H1 (cell line): Measurements from ENCODE around the gene RTF2.

ENCODE experiments used
- ATF2 ChIP-seq: IDR thresholded peaks from 2 replicates; pipeline ENCODE4 v1.6.1; 2012; ENCODE audit warnings: low read length, inconsistent platforms
- CEBPB ChIP-seq: IDR thresholded peaks from 2 replicates; pipeline ENCODE4 v1.6.1; 2012; ENCODE audit warnings: low read depth, low read length
- CTCF ChIP-seq, 3 experiments: IDR thresholded peaks; 1 replicate in 2 of 3; 2 replicates in 1 of 3; pipeline versions ENCODE4 v1.5.1 to v1.6.1; 2011; ENCODE audit warnings: low read length in 3 of 3, mild to moderate bottlenecking in 3 of 3, inconsistent platforms in 2 of 3, low read depth in 1 of 3, moderate library complexity in 1 of 3; ENCODE audit not compliant: insufficient read depth in 1 of 3; ENCODE audit errors: control extremely low read depth in 1 of 3
- EGR1 ChIP-seq: IDR thresholded peaks from 2 replicates; pipeline ENCODE4 v1.6.1; 2011; ENCODE audit warnings: low read depth, low read length, borderline replicate concordance
- EZH2 ChIP-seq: fragments of 200-600 bp; sonication (generic); IDR thresholded peaks from 2 replicates; pipeline ENCODE4 v1.7.1; 2012; ENCODE audit warnings: low read depth, mild to moderate bottlenecking, moderate library complexity, low read length, inconsistent platforms; ENCODE audit not compliant: severe bottlenecking
- POLR2A ChIP-seq, 2 experiments: IDR thresholded peaks; 1 replicate in 1 of 2; 2 replicates in 1 of 2; pipeline ENCODE4 v1.6.1; 2011; ENCODE audit warnings: low read depth in 2 of 2, low read length in 2 of 2, mild to moderate bottlenecking in 2 of 2; ENCODE audit errors: control extremely low read depth in 1 of 2
- POLR2AphosphoS5 ChIP-seq: IDR thresholded peaks from 2 replicates; pipeline ENCODE4 v1.6.1; 2011; ENCODE audit warnings: low read depth, low read length
- RAD21 ChIP-seq, 2 experiments: IDR thresholded peaks in 1 of 2; conservative IDR thresholded peaks in 1 of 2; 2 replicates each; pipeline ENCODE4 v1.6.1; 2011; ENCODE audit warnings: low read depth in 2 of 2, low read length in 2 of 2, improper control_type of control experiment in 1 of 2, inconsistent platforms in 1 of 2, mild to moderate bottlenecking in 1 of 2, moderate library complexity in 1 of 2
- RFX5 ChIP-seq: IDR thresholded peaks from 2 replicates; pipeline ENCODE4 v1.6.1; 2011; ENCODE audit warnings: low read depth, low read length, improper control_type of control experiment, borderline replicate concordance
- TAF7 ChIP-seq: optimal IDR thresholded peaks from 2 replicates; pipeline ENCODE3; 2011; ENCODE audit warnings: low read depth, mild to moderate bottlenecking, inconsistent platforms, low read length, moderate library complexity, borderline replicate concordance
- USF2 ChIP-seq: IDR thresholded peaks from 2 replicates; pipeline ENCODE4 v1.6.1; 2011; ENCODE audit warnings: low read length, improper control_type of control experiment
- ZNF274 ChIP-seq: IDR thresholded peaks from 2 replicates; pipeline ENCODE4 v1.7.0; 2012; ENCODE audit warnings: low read length, borderline replicate concordance; ENCODE audit errors: extremely low read depth

GRCh38 chr20:56437196-56437960, 31.0 kb upstream of the RTF2 start:
- TF ChIP-seq RAD21 (IDR thresholded peaks at IDR 0.05 in 1 of 2, conservative IDR thresholded peaks at IDR 0.05 in 1 of 2; ENCODE audit: low read depth in 2 of 2, low read length in 2 of 2) (no peak), CEBPB (no peak), RFX5 (no peak), CTCF (IDR thresholded peaks at IDR 0.05; ENCODE audit: control extremely low read depth in 1 of 3, insufficient read depth in 1 of 3, low read depth in 1 of 3, low read length in 3 of 3) (no peak), POLR2AphosphoS5 (no peak), EZH2 (no peak), POLR2A (IDR thresholded peaks at IDR 0.05; ENCODE audit: control extremely low read depth in 1 of 2, low read depth in 2 of 2, low read length in 2 of 2) (no peak), ZNF274 (no peak), EGR1 (no peak), USF2 (no peak), ATF2 (no peak), TAF7 (no peak)
